Stomach (tissue), 4 donors: ENCODE measurements around the gene DENND2A.

Experiments
- EP300 ChIP-seq: sonication (generic); formaldehyde crosslinking; IDR thresholded peaks from one replicate; pipeline ENCODE4 v1.6.1; 2017; ENCODE audit warnings: antibody characterized with exemption
- POLR2A ChIP-seq, 4 donors: fragments of 450-650 bp; IDR thresholded peaks; one replicate each; pipeline ENCODE4 v1.6.1; 2016; ENCODE audit warnings: antibody characterized with exemption in 4 of 4, control low read depth in 2 of 4, mild to moderate bottlenecking in 1 of 4, moderate library complexity in 1 of 4
- TF ChIP-seq, protein P1 (sequence below), 7 experiments: fragments of 450-650 bp in 4 of 7; fragments of 200-600 bp in 3 of 7; sonication (generic) in 3 of 7; IDR thresholded peaks; one replicate each; pipeline ENCODE4 v1.5.1; 2016 to 2019; ENCODE audit warnings: antibody characterized with exemption in 7 of 7, control low read depth in 2 of 7, mild to moderate bottlenecking in 1 of 7

DNA sequence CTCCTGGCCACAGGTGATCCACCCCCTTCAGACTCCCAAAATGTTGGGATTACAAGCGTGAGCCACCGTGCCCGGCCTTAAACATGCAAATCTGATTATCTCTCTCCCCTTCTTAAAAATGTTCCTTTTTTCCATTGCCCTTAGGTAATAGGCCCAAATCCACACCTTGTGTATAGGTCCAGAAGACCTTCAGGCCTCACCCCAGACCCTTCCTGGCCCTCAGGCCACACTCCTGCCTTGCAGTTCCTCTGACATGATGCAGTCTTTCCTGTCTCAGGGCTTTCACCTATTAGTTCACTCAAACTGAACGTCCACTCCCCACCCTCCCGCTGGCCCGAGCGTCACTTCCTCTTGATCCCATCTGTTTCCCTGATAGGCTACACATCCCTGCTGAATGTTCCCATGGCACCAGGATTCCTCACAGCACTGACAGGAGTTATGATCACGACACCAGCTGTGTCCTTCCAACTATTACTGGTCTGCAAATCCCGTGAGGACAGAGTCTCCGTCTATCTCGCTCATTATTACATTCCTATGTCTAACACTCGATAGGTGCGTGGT is 46.4 kb downstream of the DENND2A start:
- TF ChIP-seq, protein P1, sequence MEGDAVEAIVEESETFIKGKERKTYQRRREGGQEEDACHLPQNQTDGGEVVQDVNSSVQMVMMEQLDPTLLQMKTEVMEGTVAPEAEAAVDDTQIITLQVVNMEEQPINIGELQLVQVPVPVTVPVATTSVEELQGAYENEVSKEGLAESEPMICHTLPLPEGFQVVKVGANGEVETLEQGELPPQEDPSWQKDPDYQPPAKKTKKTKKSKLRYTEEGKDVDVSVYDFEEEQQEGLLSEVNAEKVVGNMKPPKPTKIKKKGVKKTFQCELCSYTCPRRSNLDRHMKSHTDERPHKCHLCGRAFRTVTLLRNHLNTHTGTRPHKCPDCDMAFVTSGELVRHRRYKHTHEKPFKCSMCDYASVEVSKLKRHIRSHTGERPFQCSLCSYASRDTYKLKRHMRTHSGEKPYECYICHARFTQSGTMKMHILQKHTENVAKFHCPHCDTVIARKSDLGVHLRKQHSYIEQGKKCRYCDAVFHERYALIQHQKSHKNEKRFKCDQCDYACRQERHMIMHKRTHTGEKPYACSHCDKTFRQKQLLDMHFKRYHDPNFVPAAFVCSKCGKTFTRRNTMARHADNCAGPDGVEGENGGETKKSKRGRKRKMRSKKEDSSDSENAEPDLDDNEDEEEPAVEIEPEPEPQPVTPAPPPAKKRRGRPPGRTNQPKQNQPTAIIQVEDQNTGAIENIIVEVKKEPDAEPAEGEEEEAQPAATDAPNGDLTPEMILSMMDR (IDR thresholded peaks at IDR 0.05), result no peak
- no peak for TF ChIP-seq POLR2A (IDR thresholded peaks at IDR 0.05)
- no peak for TF ChIP-seq EP300
